Measurements from ENCODE around the gene SUGCT.

The SUGCT gene

GRCh38 chr7:40749877-40750276 lies 615.1 kb downstream of the SUGCT start:
- no peaks in the 10 kb centered on the region for H3K36me3 Mint-ChIP-seq (ENCODE audit: low read depth)
- H3K27ac Mint-ChIP-seq: no peak overlapping the region
- no peak overlapping the region for H3K4me3 Mint-ChIP-seq
- H3K27me3 Mint-ChIP-seq (ENCODE audit: low read depth): no peaks in the 10 kb centered on the region
- no peaks in the 10 kb centered on the region for H3K9me3 Mint-ChIP-seq
- H3K4me1 Mint-ChIP-seq (ENCODE audit: low read depth): no peaks in the 10 kb centered on the region

GRCh38 chr7:40753455-40753854 lies 618.6 kb downstream of the SUGCT start:
- Mint-ChIP-seq H3K4me1 (ENCODE audit: low read depth) (peaks cover 4% of the 10 kb centered on the region), H3K27ac (no peak overlapping the region)

DNA sequence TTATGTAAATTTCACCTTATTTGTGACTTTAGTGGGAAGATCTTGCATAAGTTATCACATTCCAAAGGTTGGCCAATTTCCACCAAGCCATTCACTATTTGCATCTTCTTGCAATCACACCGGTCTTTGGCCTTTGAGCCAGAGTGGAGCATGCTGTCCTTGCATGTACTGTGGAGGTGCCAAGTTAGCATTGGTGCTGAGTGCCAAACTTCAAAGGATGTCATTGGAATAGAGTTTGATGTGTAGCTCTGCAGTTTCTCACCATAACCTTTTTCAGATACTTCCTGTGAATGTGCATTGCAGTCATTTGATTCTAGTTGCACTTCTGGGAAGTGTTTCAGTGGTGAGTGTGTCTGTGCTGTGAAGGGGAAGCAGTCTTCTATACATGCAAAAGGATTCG lies 620.6 kb downstream of the SUGCT start:
- Mint-ChIP-seq H3K4me3 (no peak overlapping the region), H3K4me1 (ENCODE audit: low read depth) (peaks cover 4% of the 10 kb centered on the region), H3K36me3 (ENCODE audit: low read depth) (no peaks in the 10 kb centered on the region), H3K27ac (no peak overlapping the region), H3K27me3 (ENCODE audit: low read depth) (no peaks in the 10 kb centered on the region), H3K9me3 (no peaks in the 10 kb centered on the region)

More at GRCh38 chr7:40753455-40753854, 618.6 kb downstream of the SUGCT start:
- H3K9me3 Mint-ChIP-seq: no peaks in the 10 kb centered on the region
- H3K36me3 Mint-ChIP-seq (ENCODE audit: low read depth): no peaks in the 10 kb centered on the region
- H3K4me3 Mint-ChIP-seq: no peak overlapping the region
- H3K27me3 Mint-ChIP-seq (ENCODE audit: low read depth): no peaks in the 10 kb centered on the region

DNA sequence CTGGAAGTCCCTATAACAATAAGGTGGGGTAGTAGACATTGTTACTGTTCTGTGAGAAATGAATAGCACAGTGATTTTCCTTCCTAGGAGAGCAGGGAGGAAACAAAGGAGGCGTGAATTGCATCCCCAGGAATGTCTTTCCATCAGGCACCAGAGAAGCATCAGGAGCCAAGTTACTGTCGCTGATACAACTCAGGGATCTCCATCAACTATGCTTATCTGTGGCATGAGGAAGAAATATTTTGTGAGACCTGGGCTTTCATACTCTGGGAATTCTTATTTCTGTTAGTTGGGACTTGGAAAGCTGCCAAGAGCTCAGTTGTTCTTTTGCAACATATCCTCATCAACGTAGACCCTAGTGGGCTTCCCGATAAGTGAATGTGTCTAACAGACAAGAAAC lies 622.3 kb downstream of the SUGCT start:
- Mint-ChIP-seq H3K4me1 (ENCODE audit: low read depth) (peaks cover 4% of the 10 kb centered on the region), H3K9me3 (no peaks in the 10 kb centered on the region), H3K27me3 (ENCODE audit: low read depth) (no peaks in the 10 kb centered on the region), H3K36me3 (ENCODE audit: low read depth) (no peaks in the 10 kb centered on the region), H3K27ac (no peak overlapping the region), H3K4me3 (no peak overlapping the region)

- Mint-ChIP-seq H3K9me3 (no peaks in the 10 kb centered on the region), H3K4me1 (ENCODE audit: low read depth) (peaks cover 4% of the 10 kb centered on the region), H3K4me3 (no peak overlapping the region), H3K27me3 (ENCODE audit: low read depth) (no peaks in the 10 kb centered on the region), H3K36me3 (ENCODE audit: low read depth) (no peaks in the 10 kb centered on the region), H3K27ac (no peak overlapping the region)
Measured at GRCh38 chr7:40758590-40758989, 623.8 kb downstream of the SUGCT start.

DNA sequence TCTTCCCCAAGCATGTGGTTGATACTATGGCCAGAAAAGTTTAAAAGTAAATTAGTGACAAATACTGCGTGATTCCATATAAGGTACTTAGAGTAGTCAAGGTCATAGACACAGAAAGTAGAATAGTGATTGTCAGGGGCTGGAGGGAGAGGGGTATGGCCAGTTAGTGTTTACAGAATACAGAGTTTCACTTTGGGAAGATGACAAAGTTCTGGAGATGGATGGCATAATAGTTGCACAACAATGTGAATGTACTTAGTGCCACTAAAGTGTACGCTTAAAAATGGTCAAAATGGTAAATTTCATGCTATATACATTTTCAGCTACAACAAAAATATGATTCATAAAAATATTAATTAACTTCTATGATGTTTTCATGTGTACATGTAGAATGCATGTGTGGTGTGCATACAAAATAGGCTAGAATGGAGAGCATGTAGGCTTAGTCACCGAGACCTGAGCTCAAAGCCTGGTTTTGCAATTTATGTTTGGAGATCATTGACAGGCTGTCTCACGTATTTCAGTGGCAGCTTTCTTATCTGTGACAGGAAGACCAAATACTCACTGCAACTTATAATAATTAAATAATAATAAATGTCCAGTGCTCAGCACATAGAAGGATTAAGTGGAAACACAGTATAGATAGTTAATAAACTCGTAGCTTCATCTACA lies 625.6 kb downstream of the SUGCT start:
- Mint-ChIP-seq H3K27me3 (ENCODE audit: low read depth) (no peaks in the 10 kb centered on the region), H3K36me3 (ENCODE audit: low read depth) (no peaks in the 10 kb centered on the region), H3K27ac (no peak overlapping the region), H3K4me1 (ENCODE audit: low read depth) (peaks cover under 1% of the 10 kb centered on the region), H3K9me3 (no peaks in the 10 kb centered on the region), H3K4me3 (no peak overlapping the region)

DNA sequence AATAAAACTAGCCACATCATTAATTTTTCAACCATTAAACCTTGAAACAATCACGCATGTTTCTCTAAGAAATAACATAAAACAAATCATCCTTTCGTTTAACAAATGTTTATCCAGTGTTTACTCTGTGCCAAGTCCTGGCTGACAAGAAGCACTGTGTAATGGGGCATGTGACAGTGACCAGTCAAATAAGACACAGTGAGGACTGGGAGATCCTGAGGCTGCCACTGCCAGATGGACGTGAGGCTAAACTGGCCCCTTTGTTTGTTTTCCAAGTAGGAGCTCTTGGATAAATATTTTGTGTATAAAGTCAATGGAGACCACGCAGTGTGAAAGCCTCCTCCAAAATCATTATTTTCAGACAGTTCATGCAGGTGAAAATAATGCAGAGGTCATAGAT lies 626.2 kb downstream of the SUGCT start:
- no peaks in the 10 kb centered on the region for H3K27me3 Mint-ChIP-seq (ENCODE audit: low read depth)
- no peaks in the 10 kb centered on the region for H3K9me3 Mint-ChIP-seq
- no peak overlapping the region for H3K4me3 Mint-ChIP-seq

DNA sequence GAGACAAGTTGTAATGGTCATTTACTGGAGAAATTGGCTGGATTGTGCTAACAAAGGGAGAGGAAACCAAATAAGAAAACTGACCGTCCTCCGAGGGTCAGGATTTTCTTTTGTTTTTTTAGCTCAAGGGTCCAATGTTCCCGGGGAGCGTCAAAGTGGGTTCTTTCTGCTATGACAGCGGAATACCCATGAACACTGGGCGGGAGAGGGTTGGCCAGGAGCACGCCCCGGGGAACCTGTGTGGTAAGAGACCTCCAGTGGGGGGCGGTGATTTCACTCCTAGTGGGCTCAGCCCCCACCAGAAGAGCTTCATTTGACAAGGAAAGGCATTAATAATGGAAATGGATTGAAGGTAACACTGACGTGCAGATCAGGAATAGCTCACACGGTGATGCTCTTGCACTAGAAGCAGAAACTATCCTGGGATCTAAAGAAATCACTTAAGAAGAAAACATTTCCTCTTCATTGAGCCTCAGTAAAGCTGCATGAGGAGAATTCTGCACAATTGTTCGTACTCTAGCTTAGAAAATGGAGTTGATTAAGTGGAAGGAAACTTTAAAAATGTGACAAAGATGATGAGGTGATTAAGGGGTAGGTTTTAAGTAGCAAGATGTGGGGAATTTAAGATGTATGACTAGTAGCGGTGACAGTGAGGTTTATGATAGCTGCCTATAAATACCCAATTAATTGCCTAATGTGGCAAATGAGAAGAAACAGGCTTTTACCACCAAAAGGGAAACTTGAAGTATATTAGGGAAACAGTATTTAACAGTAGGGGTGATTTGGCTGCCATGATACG lies 627.2 kb downstream of the SUGCT start:
- H3K36me3 Mint-ChIP-seq (ENCODE audit: low read depth): no peaks in the 10 kb centered on the region
- H3K27me3 Mint-ChIP-seq (ENCODE audit: low read depth): no peaks in the 10 kb centered on the region
- no peaks in the 10 kb centered on the region for H3K9me3 Mint-ChIP-seq
- H3K27ac Mint-ChIP-seq: no peak overlapping the region
- H3K4me3 Mint-ChIP-seq: no peak overlapping the region
- no peaks in the 10 kb centered on the region for H3K4me1 Mint-ChIP-seq (ENCODE audit: low read depth)

More for the DNA sequence above, 626.2 kb downstream of the SUGCT start:
- Mint-ChIP-seq H3K36me3 (ENCODE audit: low read depth) (no peaks in the 10 kb centered on the region), H3K4me1 (ENCODE audit: low read depth) (no peaks in the 10 kb centered on the region), H3K27ac (no peak overlapping the region)

- H3K4me3 Mint-ChIP-seq: no peak overlapping the region
- no peak overlapping the region for H3K27ac Mint-ChIP-seq
- no peaks in the 10 kb centered on the region for H3K9me3 Mint-ChIP-seq
Measured at GRCh38 chr7:40763319-40764287, 628.8 kb downstream of the SUGCT start.

GRCh38 chr7:40765639-40766038 lies 630.8 kb downstream of the SUGCT start:
- no peak overlapping the region for H3K4me3 Mint-ChIP-seq
- H3K9me3 Mint-ChIP-seq: no peaks in the 10 kb centered on the region
- no peaks in the 10 kb centered on the region for H3K4me1 Mint-ChIP-seq (ENCODE audit: low read depth)
- H3K27me3 Mint-ChIP-seq (ENCODE audit: low read depth): no peaks in the 10 kb centered on the region
- no peaks in the 10 kb centered on the region for H3K36me3 Mint-ChIP-seq (ENCODE audit: low read depth)
- H3K27ac Mint-ChIP-seq: no peak overlapping the region

More at GRCh38 chr7:40763319-40764287, 628.8 kb downstream of the SUGCT start:
- H3K36me3 Mint-ChIP-seq (ENCODE audit: low read depth): no peaks in the 10 kb centered on the region
- no peaks in the 10 kb centered on the region for H3K27me3 Mint-ChIP-seq (ENCODE audit: low read depth)
- H3K4me1 Mint-ChIP-seq (ENCODE audit: low read depth): no peaks in the 10 kb centered on the region

DNA sequence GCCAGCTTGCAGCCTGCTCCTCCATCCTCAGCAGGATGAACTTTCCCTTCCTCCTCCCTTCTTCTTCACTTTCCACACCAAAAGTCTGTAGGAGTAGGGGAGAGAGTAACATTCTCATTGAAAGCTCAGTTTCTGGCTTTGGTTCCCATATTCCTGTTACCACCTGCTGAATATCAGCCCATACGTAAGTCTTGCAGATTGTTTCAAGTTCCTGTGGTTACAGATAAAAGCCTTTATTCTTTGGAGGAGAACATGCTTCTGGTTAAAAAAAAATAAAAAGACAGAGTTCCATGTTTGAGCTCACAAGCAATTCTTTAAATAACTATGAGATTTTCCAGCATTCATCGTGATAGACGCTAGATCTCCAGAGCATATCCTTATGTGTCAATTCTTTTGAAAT lies 637.3 kb downstream of the SUGCT start:
- Mint-ChIP-seq H3K27me3 (ENCODE audit: low read depth) (no peaks in the 10 kb centered on the region), H3K36me3 (ENCODE audit: low read depth) (no peaks in the 10 kb centered on the region), H3K27ac (no peak overlapping the region), H3K4me1 (ENCODE audit: low read depth) (no peaks in the 10 kb centered on the region), H3K4me3 (no peak overlapping the region), H3K9me3 (no peaks in the 10 kb centered on the region)

DNA sequence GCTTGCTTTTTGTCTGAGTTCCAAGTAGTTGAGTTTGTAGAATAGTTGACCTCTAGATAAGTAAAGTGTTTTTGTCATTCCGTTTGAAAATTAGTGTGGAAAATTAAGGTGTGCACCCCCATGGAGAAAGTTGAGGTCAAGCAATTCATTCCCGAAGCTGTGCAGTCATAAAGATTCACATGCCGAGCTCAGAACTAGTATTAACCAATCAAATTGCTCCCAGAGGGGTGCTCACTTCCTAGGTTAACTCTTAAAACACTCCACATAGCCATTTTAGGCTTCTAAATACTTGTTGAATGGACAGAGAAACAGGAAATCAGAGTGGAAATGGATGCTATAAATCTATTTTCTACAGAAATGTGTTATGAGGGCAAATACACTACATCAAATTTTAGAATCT lies 638.9 kb downstream of the SUGCT start:
- Mint-ChIP-seq H3K9me3 (no peaks in the 10 kb centered on the region), H3K27ac (no peak overlapping the region), H3K4me3 (no peak overlapping the region)

DNA sequence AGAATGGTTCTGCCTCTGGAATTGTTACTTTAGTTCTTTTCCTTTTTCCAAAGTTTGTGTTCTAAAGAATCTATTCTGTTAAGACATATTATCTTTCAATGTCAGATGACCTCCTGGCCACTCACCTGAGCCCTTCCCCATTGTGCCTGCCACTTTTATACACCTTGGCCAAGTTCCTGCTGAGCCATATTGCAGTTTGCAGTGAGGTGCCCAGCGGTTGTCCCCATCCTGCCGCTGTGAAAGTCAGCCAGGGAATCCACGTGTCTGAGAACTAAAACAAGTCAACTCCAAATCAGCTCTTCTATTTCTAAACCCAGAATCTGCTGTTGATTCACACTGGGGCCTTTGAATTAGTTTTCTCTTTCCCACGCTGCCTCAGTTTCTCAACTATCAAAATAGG lies 641.1 kb downstream of the SUGCT start:
- H3K27me3 Mint-ChIP-seq (ENCODE audit: low read depth): no peaks in the 10 kb centered on the region
- H3K36me3 Mint-ChIP-seq (ENCODE audit: low read depth): no peaks in the 10 kb centered on the region
- H3K4me3 Mint-ChIP-seq: no peak overlapping the region
- H3K9me3 Mint-ChIP-seq: no peaks in the 10 kb centered on the region
- H3K27ac Mint-ChIP-seq: no peak overlapping the region
- no peaks in the 10 kb centered on the region for H3K4me1 Mint-ChIP-seq (ENCODE audit: low read depth)

More for the DNA sequence above, 638.9 kb downstream of the SUGCT start:
- Mint-ChIP-seq H3K4me1 (ENCODE audit: low read depth) (no peaks in the 10 kb centered on the region), H3K36me3 (ENCODE audit: low read depth) (no peaks in the 10 kb centered on the region), H3K27me3 (ENCODE audit: low read depth) (no peaks in the 10 kb centered on the region)

- Mint-ChIP-seq H3K9me3 (no peaks in the 10 kb centered on the region), H3K4me1 (ENCODE audit: low read depth) (no peaks in the 10 kb centered on the region), H3K27ac (no peak overlapping the region), H3K27me3 (ENCODE audit: low read depth) (no peaks in the 10 kb centered on the region), H3K4me3 (no peak overlapping the region), H3K36me3 (ENCODE audit: low read depth) (no peaks in the 10 kb centered on the region)
Measured at GRCh38 chr7:40777730-40778312, 643.0 kb downstream of the SUGCT start.

Measured in T-helper 1 cell treated with Interleukin-12 subunit alpha and Interleukin-12 subunit beta and Interleukin-4 antibody, amounts not matched to agents 30 μg/mL and 1 μg/mL, for 36 hours (primary cell).